GM12801 (cell line): Measurements from ENCODE around the gene IP6K3.

ENCODE experiments used
- CTCF ChIP-seq: IDR thresholded peaks from one replicate; pipeline ENCODE4 v1.5.1; 2011; ENCODE audit warnings: control low read depth; ENCODE audit not compliant: insufficient read length; ENCODE audit errors: extremely low read depth

The IP6K3 gene

GRCh38 chr6:33755070-33755869, 8.6 kb upstream of the IP6K3 start:
- no peak for TF ChIP-seq CTCF

DNA sequence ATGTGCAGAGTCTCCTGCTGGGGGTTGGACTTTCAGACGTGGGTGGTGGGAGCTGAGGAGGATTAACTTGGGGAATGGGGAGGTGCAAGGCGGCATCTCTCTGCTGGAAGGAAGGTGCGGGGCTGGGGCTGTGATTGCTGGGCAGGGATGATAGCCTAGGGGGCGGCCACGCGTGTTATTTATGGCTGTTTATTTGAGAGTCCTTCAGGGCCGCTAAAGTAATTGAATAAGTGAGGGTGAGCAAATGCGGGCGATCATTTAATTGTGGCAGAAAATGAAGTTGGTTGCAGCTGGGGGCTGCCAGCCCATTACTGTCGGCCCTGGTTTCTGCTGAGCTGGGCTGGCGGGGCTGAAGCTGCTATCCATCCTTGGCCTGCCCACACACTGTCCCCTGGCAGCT, 7.5 kb upstream of the IP6K3 start:
- TF ChIP-seq CTCF, result no peak

DNA sequence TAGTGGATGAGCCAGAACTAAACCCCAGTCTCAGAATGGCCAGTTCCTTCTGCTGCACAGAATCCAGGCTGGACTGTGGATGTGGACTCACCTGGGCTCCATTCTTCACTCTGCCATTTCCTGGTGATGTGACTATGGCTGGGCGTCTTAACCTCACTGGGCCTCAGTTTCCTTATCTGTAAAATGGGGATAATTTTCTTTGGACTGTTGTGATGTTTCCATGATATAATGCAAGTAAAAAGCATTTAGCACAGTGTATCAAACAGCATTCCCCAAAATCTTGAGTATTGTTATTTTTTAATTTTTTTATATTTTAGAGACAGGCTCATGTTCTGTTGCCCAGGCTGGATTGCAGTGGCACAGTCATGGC, 5.9 kb upstream of the IP6K3 start:
- TF ChIP-seq CTCF, result no peak

DNA sequence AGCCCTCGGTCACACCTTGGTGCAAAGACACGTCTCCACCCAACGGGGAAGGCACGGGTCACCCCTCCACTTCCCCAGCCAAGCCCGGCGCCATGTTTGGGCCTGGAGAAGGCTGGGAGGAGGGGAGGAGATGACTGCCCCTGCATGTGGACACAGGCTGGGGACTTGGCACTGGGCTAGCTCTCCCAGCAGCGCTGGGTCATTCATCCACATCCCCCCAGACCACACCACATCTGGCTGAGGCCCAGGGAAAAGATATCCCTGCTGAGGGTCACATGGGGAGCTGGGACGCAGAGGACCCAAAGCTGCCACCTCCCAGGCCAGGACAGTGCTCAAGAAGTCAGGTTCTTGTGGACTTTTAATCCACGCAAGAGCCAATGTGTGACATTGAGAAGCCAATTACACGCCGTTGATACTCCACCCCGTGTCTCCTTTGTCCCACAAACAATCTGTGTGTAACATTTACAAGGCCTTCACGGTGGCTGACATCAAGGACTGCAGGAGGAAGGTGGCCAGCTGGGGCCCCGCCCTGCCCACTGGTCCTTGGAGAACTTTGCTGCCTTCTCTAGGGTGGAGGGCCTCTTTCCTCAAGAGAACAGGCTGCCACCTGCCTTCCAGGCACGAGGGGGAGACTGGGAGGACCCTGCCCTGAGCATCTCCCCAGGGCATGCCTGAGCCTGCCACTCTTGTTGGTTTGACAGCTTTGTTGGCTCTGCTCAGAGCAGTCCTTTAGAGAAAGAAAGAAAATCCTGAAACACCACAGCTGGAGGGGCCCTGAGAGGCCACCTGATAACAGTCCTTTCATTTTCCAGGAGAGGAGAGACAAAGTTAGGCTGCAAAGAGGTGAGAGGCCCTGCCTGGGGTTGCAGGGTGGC, 5.3 kb upstream of the IP6K3 start:
- no peak for TF ChIP-seq CTCF

DNA sequence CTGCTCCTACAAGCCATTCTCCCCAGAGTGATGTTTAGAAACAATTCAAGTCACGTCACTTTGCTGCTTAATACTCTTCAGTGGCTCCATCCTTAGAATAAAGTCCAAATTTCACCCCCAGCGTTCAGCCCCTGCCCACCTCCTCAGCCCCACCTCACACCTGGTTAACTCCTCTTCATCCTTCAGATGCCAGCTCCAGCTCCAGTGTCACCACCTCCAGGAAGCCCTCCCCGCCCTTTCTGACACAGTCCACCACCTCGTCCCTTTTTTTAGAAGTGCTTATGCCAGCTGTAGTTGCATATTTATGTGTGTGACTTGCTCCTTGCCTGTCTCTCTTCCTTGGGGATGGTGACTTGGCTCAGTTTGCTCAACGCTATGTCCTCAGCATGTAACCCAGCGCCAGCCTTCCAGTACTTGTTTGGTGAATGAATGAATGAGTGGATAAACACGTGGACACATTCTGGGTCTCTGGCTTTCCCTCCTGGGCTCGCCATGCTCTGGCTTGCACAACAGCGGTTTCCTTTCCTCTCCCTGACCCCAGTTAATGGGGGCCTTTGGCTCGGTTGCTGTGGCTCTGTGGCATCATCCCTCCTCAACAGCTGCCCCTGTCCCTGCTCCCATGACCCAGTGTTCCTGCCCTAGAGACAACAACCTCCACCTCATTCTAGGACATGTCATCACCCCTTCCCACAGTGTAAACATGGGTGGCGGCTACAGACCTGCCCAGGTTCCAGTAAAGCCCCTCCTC, 3.7 kb upstream of the IP6K3 start:
- TF ChIP-seq CTCF, result no peak

DNA sequence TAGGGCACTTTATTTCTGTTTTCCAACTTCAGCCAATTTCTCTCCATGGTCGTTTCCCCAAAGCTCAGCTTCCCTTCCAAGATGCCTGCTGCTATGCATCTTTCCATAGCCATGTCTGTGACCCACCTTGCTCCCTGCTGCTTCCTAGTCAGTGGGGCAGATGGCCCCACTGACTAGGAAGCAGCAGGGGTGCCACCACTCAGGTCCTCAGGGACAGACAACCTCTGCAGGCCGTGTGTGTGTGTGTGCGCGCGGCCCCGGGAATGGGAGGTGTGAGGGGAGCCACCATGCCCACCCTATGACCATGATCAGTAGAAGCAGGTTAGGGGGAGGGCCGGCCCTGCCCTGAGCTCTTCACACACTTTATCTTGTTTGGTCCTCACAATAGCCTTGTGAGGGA, 2.7 kb upstream of the IP6K3 start:
- TF ChIP-seq CTCF, result no peak

- TF ChIP-seq CTCF, result no peak
These were observed 2.1 kb upstream of the IP6K3 start for GRCh38 chr6:33748841-33749240.
